ENCODE results near the gene PLEKHG3. TPM values are rescaled to one million over a fixed set of nuclear protein-coding genes. Genes with fewer than 3 reads are reported as not detected.

The PLEKHG3 gene
- total RNA-seq, 4 donors from 2014 or later, result 58.1 to 273 (median 94.7) TPM

DNA sequence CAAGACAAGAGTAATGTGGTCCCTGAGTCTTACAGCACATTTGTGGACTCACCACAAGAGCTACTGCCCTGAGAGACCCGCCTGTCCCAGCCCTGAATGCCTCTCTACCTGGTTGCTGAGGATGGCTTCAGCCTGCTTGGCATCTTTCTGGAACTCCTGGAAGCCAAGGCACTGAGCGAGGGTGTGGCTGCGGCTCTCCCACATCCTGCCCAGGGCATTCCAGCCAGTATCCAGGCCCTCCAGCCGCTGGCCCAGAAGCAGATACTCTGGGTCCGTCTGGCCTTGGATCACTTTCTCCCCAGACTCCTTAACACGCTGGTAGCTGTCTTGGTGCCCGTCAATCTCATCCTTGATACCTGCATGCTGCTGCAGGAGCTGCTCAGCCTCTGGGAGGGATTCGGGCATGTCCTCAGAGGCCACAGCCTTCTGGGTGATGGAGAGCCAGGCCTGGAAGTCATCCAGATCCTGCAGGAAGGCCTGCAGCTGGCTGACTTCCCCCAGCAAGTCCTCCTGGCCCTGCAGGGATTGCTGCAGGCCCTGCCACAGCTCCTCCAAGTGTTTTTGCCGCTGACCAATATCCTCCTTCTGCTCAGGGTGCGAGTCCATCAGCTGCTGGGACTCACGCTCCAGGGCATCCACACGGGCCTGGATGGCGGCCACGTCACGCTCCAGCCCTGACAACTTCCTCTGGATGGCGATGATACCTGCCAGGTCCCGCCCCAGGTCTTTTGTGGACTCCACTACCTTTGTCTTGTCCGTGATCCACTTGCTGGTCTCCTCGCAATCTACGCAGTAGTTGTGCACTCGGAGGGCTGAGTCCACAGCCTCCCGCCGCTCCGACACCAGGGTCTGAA is 82.3 kb downstream of the PLEKHG3 start:
- Histone ChIP-seq H3K4me3 (no peak overlapping the region), H3K36me3 (no peaks in the 10 kb centered on the region), H3K27ac (no peak overlapping the region), H3K4me1 (no peaks in the 10 kb centered on the region), H3K27me3 (no peaks in the 10 kb centered on the region), H3K9me3 (no peaks in the 10 kb centered on the region)
- no peak for DNase-seq
- in situ Hi-C loops (cut with MboI; ENCODE audit: low pct_ligation_motif_present in 1 of 4, low pct_unique_long_range_greater_than_20kb in 1 of 4, low sequenced_read_pairs in 3 of 4), result no loop called here
- intact Hi-C loops (cut with DNase I; ENCODE audit: low total_unique reads), result no loop called here
- no peak for TF ChIP-seq EP300 (IDR thresholded peaks at IDR 0.05; ENCODE audit: low read depth)
- TF ChIP-seq, protein P1, sequence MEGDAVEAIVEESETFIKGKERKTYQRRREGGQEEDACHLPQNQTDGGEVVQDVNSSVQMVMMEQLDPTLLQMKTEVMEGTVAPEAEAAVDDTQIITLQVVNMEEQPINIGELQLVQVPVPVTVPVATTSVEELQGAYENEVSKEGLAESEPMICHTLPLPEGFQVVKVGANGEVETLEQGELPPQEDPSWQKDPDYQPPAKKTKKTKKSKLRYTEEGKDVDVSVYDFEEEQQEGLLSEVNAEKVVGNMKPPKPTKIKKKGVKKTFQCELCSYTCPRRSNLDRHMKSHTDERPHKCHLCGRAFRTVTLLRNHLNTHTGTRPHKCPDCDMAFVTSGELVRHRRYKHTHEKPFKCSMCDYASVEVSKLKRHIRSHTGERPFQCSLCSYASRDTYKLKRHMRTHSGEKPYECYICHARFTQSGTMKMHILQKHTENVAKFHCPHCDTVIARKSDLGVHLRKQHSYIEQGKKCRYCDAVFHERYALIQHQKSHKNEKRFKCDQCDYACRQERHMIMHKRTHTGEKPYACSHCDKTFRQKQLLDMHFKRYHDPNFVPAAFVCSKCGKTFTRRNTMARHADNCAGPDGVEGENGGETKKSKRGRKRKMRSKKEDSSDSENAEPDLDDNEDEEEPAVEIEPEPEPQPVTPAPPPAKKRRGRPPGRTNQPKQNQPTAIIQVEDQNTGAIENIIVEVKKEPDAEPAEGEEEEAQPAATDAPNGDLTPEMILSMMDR (IDR thresholded peaks at IDR 0.05), result no peak
- no peak for TF ChIP-seq POLR2A (IDR thresholded peaks at IDR 0.05)
- no peak for TF ChIP-seq POLR2AphosphoS5 (IDR thresholded peaks at IDR 0.05)
- 88% methylated on average over 24 of the region's 24 CpGs; no CpG with 5 or more reads in 1 of the 2 donors for WGBS, 2 donors (ENCODE audit: low coverage in 1 of 2)

DNA sequence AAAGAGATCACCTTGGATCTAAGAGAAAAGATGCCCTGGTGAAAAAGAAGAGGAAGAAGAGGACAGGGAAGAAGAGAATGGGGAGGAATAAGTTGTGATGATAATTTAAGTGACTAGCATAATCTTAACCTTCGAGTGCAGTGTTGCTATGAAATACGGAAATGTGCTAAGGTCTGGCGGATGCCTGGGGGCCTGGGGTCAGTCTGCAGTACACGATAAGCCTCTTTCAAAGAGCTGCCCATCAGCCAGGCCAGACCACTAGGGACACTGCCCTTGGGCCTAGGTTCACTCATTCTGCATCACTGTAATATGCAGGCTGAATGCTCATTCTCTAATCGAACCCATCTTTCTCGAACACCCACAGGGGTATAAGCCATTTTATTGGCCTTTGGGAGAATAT is 83.4 kb downstream of the PLEKHG3 start:
- TF ChIP-seq EP300 (IDR thresholded peaks at IDR 0.05; ENCODE audit: low read depth) (no peak), POLR2A (IDR thresholded peaks at IDR 0.05) (no peak), POLR2AphosphoS5 (IDR thresholded peaks at IDR 0.05) (no peak)
- TF ChIP-seq, protein P1 (IDR thresholded peaks at IDR 0.05), result no peak
- Histone ChIP-seq H3K4me3 (no peak overlapping the region), H3K36me3 (no peaks in the 10 kb centered on the region), H3K27me3 (no peaks in the 10 kb centered on the region), H3K9me3 (no peaks in the 10 kb centered on the region), H3K4me1 (no peaks in the 10 kb centered on the region), H3K27ac (no peak overlapping the region)
- in situ Hi-C loops (cut with MboI; ENCODE audit: low pct_ligation_motif_present in 1 of 4, low pct_unique_long_range_greater_than_20kb in 1 of 4, low sequenced_read_pairs in 3 of 4), result no loop called here
- no peak for DNase-seq
- intact Hi-C loops (cut with DNase I; ENCODE audit: low total_unique reads), result no loop called here
- 90 to 94% methylated on average over 4 to 6 of the region's 6 CpGs for WGBS, 2 donors (ENCODE audit: low coverage in 1 of 2)

DNA sequence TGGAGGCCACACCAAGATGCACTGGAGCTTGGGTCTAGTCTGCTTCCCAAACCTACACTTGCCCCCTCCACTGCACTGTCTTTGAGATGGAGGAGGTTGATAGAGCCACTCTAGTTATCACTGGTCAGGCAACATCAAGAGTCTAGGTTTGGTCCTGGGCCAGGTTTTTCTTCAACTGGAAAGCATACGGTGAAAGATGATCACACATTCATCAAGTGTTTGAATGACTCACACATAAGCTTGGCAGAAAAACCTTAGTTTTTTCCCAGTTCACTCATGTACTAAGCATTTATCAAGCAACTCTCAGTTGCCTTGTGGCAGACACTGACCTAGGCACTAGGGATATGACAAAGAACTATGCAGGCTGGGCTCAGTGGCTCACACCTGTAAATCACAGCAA is 84.5 kb downstream of the PLEKHG3 start:
- H3K36me3 ChIP-seq, result no peaks in the 10 kb centered on the region
- no peak overlapping the region for H3K27ac ChIP-seq
- intact Hi-C loops (cut with DNase I; ENCODE audit: low total_unique reads) (no loop called here), in situ Hi-C loops (cut with MboI; ENCODE audit: low pct_ligation_motif_present in 1 of 4, low pct_unique_long_range_greater_than_20kb in 1 of 4, low sequenced_read_pairs in 3 of 4) (no loop called here)
- H3K27me3 ChIP-seq, result no peaks in the 10 kb centered on the region
- 56% methylated on average over 1 of the region's 1 CpG; no CpG with 5 or more reads in 1 of the 2 donors for WGBS, 2 donors (ENCODE audit: low coverage in 1 of 2)
- H3K4me3 ChIP-seq, result no peak overlapping the region
- DNase-seq, result no peak
- TF ChIP-seq POLR2AphosphoS5 (IDR thresholded peaks at IDR 0.05) (no peak), EP300 (IDR thresholded peaks at IDR 0.05; ENCODE audit: low read depth) (no peak), POLR2A (IDR thresholded peaks at IDR 0.05) (no peak)
- TF ChIP-seq, protein P1 (IDR thresholded peaks at IDR 0.05), result no peak
- H3K9me3 ChIP-seq, result no peaks in the 10 kb centered on the region
- H3K4me1 ChIP-seq, result no peaks in the 10 kb centered on the region

DNA sequence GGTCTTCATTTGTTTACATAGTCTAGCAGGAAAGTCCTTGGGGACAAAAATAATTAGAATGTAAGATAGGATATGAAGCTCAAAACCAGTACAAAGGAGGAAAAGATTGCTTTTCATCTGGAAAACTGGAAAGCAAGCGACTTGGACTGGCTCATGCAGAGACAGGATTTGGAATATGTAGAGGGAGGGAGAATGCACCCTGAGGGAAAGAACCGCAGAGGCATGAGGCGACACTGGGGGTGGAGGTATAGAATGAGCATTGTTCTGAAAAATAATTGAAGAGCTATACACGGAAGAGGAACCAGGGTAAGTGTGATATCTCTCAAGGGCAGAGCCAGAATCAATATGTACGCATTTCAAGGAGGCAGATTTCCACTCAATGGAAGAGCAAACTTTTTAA is 85.5 kb downstream of the PLEKHG3 start:
- 80 to 97% methylated on average over 3 to 5 of the region's 5 CpGs for WGBS, 2 donors (ENCODE audit: low coverage in 1 of 2)
- Histone ChIP-seq H3K36me3 (no peaks in the 10 kb centered on the region), H3K27ac (no peak overlapping the region), H3K27me3 (no peaks in the 10 kb centered on the region), H3K4me1 (no peaks in the 10 kb centered on the region), H3K9me3 (no peaks in the 10 kb centered on the region), H3K4me3 (no peak overlapping the region)
- TF ChIP-seq, protein P1 (IDR thresholded peaks at IDR 0.05), result no peak
- no peak for TF ChIP-seq EP300 (IDR thresholded peaks at IDR 0.05; ENCODE audit: low read depth)
- no peak for TF ChIP-seq POLR2AphosphoS5 (IDR thresholded peaks at IDR 0.05)
- TF ChIP-seq POLR2A (IDR thresholded peaks at IDR 0.05), result no peak
- intact Hi-C loops (cut with DNase I; ENCODE audit: low total_unique reads), result no loop called here
- no peak for DNase-seq
- in situ Hi-C loops (cut with MboI; ENCODE audit: low pct_ligation_motif_present in 1 of 4, low pct_unique_long_range_greater_than_20kb in 1 of 4, low sequenced_read_pairs in 3 of 4), result no loop called here
